Activated CD4-positive, alpha-beta memory T cell treated with anti-CD3 and anti-CD28 coated beads for 36 hours (primary cell): ENCODE data around the gene CFAP410. TPM values are rescaled to one million over a fixed set of nuclear protein-coding genes. Genes with fewer than 3 reads are reported as not detected.

ENCODE experiments used
- CTCF ChIA-PET: fragments of 350-600 bp; sonication (Branson Sonifier 250); formaldehyde crosslinking; loops from one replicate; lab custom pipeline; 2021; ENCODE audit warnings: antibody characterized with exemption, inconsistent platforms; lab: Charles Lee
- POLR2A ChIA-PET: fragments of 350-600 bp; sonication (Branson Sonifier 250); formaldehyde crosslinking; loops from one replicate; lab custom pipeline; 2021; ENCODE audit warnings: antibody characterized with exemption; lab: Charles Lee
- DNase-seq: peaks from one replicate; pipeline ENCODE4 v3.0.0-alpha.2; 2020
- H3K27ac Mint-ChIP-seq: one replicate; pipeline ENCODE4 v1.8.0; 2021; ENCODE audit warnings: mixed read lengths
- H3K27me3 Mint-ChIP-seq: one replicate; pipeline ENCODE4 v1.8.0; 2021; ENCODE audit warnings: mixed read lengths
- H3K36me3 Mint-ChIP-seq: one replicate; pipeline ENCODE4 v1.8.0; 2021; ENCODE audit warnings: mixed read lengths
- H3K4me1 Mint-ChIP-seq: one replicate; pipeline ENCODE4 v1.8.0; 2021; ENCODE audit warnings: low read depth, mixed read lengths
- H3K4me3 Mint-ChIP-seq: one replicate; pipeline ENCODE4 v1.8.0; 2021; ENCODE audit warnings: mild to moderate bottlenecking, mixed read lengths
- H3K9me3 Mint-ChIP-seq: one replicate; pipeline ENCODE4 v1.8.0; 2021; ENCODE audit warnings: mixed read lengths
- intact Hi-C: fragments of 100-400 bp; cut with micrococcal nuclease; formaldehyde crosslinking; loops from one replicate; pipeline ENCODE4 v1.15.1; 2023
- total RNA-seq, 2 experiments: library from RNA; stranded (reverse); gene quantifications; one replicate each; pipeline ENCODE4 v1.2.3, GENCODE V29; 2021

Gene CFAP410
- total RNA-seq, 2 experiments from 2014 or later: 11.1 to 11.7 TPM

- ChIA-PET CTCF (interaction anchor here (2.1 to 2.7 kb wide), 2 partner anchors 9 to 283 kb away, joined by 11 read pairs; partner anchors contain the start of gene TRAPPC10), POLR2A (no interaction called here)
- Mint-ChIP-seq H3K27ac (no peak overlapping the region), H3K36me3 (no peaks in the 10 kb centered on the region), H3K4me1 (peaks cover 30% of the 10 kb centered on the region), H3K27me3 (no peaks in the 10 kb centered on the region), H3K9me3 (no peaks in the 10 kb centered on the region), H3K4me3 (no peak overlapping the region)
- no peak for DNase-seq
- intact Hi-C loops: no loop called here
Observed at GRCh38 chr21:44296103-44296519, 43.1 kb downstream of the CFAP410 start.

- CTCF ChIA-PET: interaction anchor here (2.7 kb wide), 1 partner anchor 282 kb away, joined by 11 read pairs; the partner anchor contains the start of gene TRAPPC10
- Mint-ChIP-seq H3K36me3 (no peaks in the 10 kb centered on the region), H3K27ac (no peak overlapping the region), H3K27me3 (no peaks in the 10 kb centered on the region), H3K9me3 (no peaks in the 10 kb centered on the region), H3K4me3 (no peak overlapping the region), H3K4me1 (peaks cover 26% of the 10 kb centered on the region)
- POLR2A ChIA-PET: no interaction called here
- intact Hi-C loops: no loop called here
- DNase-seq: no peak
Observed at GRCh38 chr21:44295646-44296045, 43.5 kb downstream of the CFAP410 start.

DNA sequence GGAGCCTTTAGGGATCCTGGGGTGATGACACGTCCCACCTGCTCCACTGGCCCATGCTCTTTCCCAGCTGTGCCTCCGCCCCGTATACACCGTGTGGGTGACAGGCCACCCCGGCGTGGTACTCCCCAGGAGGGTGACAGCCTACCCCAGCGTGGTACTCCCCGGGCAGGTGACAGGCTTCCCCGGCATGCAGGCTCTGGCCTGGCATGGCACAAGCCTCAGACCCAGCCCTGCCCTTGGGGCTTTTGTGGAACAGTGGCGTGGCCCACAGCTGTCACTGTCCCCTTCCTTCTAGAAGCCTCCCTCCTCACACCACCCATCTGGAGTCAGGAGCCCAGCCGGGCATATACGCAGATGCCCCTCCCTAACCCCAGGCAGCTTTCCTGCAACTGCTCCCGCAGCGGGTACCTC, 44.0 kb downstream of the CFAP410 start:
- Mint-ChIP-seq H3K36me3 (no peaks in the 10 kb centered on the region), H3K27me3 (no peaks in the 10 kb centered on the region), H3K27ac (no peak overlapping the region), H3K4me1 (peaks cover 26% of the 10 kb centered on the region), H3K4me3 (no peak overlapping the region), H3K9me3 (no peaks in the 10 kb centered on the region)
- CTCF ChIA-PET: no interaction called here
- intact Hi-C loops: no loop called here
- POLR2A ChIA-PET: no interaction called here
- no peak for DNase-seq

DNA sequence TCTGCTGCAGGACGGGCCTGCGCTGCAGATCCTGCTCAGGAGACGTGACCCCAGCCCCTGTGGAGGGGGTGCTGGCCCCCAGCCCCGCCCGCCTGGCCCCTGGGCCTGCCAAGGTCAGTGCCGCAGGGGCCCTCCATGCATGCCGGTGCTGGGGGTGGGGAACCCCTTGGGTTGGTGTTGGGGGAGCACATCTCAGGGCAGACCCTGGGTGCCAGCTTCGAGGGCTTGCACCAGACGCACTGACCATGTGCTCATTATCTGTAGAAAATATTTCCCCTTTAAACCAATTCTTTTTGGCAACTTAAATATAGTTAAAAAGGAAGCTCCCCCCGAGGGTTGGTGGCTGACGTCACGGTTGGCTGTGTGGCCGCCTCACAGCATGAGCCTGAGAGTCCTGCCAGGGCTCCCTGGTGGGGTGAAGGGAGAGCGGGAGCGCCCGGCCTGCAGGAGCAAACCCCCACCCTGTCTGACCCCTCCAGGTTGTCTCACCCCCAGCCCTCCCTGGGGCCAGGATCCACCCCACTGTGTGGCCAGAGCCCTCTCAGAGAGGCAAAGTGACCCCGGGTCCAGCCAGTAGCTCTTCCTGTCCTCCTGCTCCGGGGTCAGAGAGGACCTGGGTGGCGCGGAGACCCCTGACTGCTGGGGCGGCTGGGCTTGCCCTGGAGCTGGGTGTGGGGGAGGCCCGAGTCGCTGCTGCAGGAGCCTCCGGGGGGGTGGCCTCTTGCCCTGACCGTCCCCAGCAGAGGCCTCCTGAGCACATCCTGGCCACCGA, 44.6 kb downstream of the CFAP410 start:
- Mint-ChIP-seq H3K4me1 (peaks cover 26% of the 10 kb centered on the region), H3K27me3 (no peaks in the 10 kb centered on the region), H3K4me3 (no peak overlapping the region), H3K36me3 (no peaks in the 10 kb centered on the region), H3K27ac (no peak overlapping the region), H3K9me3 (no peaks in the 10 kb centered on the region)
- ChIA-PET CTCF (no interaction called here), POLR2A (no interaction called here)
- intact Hi-C loops: no loop called here
- no peak for DNase-seq

- DNase-seq: peak; percentile 17
- Mint-ChIP-seq H3K27me3 (no peaks in the 10 kb centered on the region), H3K27ac (no peak overlapping the region), H3K4me3 (no peak overlapping the region), H3K4me1 (peaks cover 20% of the 10 kb centered on the region), H3K9me3 (no peaks in the 10 kb centered on the region), H3K36me3 (no peaks in the 10 kb centered on the region)
- ChIA-PET CTCF (no interaction called here), POLR2A (no interaction called here)
- intact Hi-C loops: no loop called here
Observed at GRCh38 chr21:44293551-44294231, 45.5 kb downstream of the CFAP410 start.

- peaks cover 11% of the 10 kb centered on the region for H3K4me1 Mint-ChIP-seq
- no peak for DNase-seq
- no peak overlapping the region for H3K27ac Mint-ChIP-seq
- intact Hi-C loops: no loop called here
- peaks cover 1% of the 10 kb centered on the region for H3K27me3 Mint-ChIP-seq
- no peaks in the 10 kb centered on the region for H3K36me3 Mint-ChIP-seq
- no peaks in the 10 kb centered on the region for H3K9me3 Mint-ChIP-seq
- POLR2A ChIA-PET: no interaction called here
- CTCF ChIA-PET: interaction anchor here (0.6 kb wide), 1 partner anchor 12 kb away, joined by 3 read pairs; no protein-coding TSS in a partner anchor
- H3K4me3 Mint-ChIP-seq: no peak overlapping the region
Observed at GRCh38 chr21:44292812-44293195, 46.4 kb downstream of the CFAP410 start.

- H3K36me3 Mint-ChIP-seq: no peaks in the 10 kb centered on the region
- H3K4me1 Mint-ChIP-seq: peaks cover 5% of the 10 kb centered on the region
- CTCF ChIA-PET: no interaction called here
- H3K4me3 Mint-ChIP-seq: no peak overlapping the region
- peaks cover 3% of the 10 kb centered on the region for H3K27me3 Mint-ChIP-seq
- no peak overlapping the region for H3K27ac Mint-ChIP-seq
- POLR2A ChIA-PET: no interaction called here
- no peak for DNase-seq
- intact Hi-C loops: no loop called here
- no peaks in the 10 kb centered on the region for H3K9me3 Mint-ChIP-seq
Observed at GRCh38 chr21:44291936-44292811, 47.0 kb downstream of the CFAP410 start.

- POLR2A ChIA-PET: no interaction called here
- Mint-ChIP-seq H3K36me3 (no peaks in the 10 kb centered on the region), H3K27me3 (peaks cover 3% of the 10 kb centered on the region), H3K27ac (no peak overlapping the region), H3K9me3 (no peaks in the 10 kb centered on the region), H3K4me3 (no peak overlapping the region), H3K4me1 (peaks cover 5% of the 10 kb centered on the region)
- intact Hi-C loops: no loop called here
- CTCF ChIA-PET: no interaction called here
- no peak for DNase-seq
Observed at GRCh38 chr21:44291078-44291935, 47.9 kb downstream of the CFAP410 start.

DNA sequence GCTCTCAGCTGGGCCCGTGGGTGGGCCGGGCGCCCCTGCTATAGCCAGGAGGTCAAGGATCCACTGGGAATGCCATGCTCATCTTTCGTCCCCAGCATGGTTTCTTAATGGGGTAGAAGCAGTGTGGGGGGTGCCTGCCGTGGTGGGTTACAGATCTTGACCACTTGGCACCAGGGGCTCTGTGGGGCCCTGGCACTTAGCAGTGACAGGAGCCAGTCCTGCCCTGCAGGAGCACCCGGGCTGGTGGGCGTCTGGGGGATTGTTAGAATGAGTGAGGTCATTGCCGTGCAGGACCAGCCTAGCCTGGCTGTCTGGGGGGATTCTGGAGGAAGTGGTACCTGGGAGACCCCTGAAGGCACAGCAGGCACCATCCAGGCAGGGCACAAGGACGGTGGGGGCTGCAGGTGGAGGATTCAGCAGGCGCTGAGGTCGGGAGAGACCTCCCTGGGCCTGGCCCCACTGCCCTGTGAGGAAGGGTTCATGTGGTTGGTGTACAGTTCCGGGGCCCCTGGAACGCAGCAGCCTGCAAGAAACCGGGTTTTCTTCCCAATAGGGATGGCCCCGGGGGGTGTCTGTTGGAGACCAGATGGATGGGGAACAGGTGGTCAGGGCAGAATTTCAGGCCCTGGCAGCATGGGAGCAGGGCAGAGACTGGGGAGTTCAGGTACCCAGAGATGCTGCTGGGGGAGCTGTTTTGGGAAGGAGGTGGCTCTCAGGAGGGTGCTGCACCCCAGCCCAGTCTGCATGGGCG, 48.7 kb downstream of the CFAP410 start:
- CTCF ChIA-PET: no interaction called here
- intact Hi-C loops: no loop called here
- POLR2A ChIA-PET: no interaction called here
- no peak for DNase-seq
- no peak overlapping the region for H3K27ac Mint-ChIP-seq
- peaks cover 5% of the 10 kb centered on the region for H3K4me1 Mint-ChIP-seq
- no peaks in the 10 kb centered on the region for H3K9me3 Mint-ChIP-seq
- peaks cover 3% of the 10 kb centered on the region for H3K27me3 Mint-ChIP-seq
- no peak overlapping the region for H3K4me3 Mint-ChIP-seq
- H3K36me3 Mint-ChIP-seq: no peaks in the 10 kb centered on the region

- H3K4me1 Mint-ChIP-seq: no peaks in the 10 kb centered on the region
- no peaks in the 10 kb centered on the region for H3K36me3 Mint-ChIP-seq
- ChIA-PET CTCF (no interaction called here), POLR2A (no interaction called here)
- peaks cover 3% of the 10 kb centered on the region for H3K27me3 Mint-ChIP-seq
- DNase-seq: no peak
- intact Hi-C loops: no loop called here
- no peak overlapping the region for H3K4me3 Mint-ChIP-seq
- no peak overlapping the region for H3K27ac Mint-ChIP-seq
- H3K9me3 Mint-ChIP-seq: no peaks in the 10 kb centered on the region
Observed at GRCh38 chr21:44289381-44290010, 49.7 kb downstream of the CFAP410 start.
